ENCODE measurements around the gene CORO1C.

DNA sequence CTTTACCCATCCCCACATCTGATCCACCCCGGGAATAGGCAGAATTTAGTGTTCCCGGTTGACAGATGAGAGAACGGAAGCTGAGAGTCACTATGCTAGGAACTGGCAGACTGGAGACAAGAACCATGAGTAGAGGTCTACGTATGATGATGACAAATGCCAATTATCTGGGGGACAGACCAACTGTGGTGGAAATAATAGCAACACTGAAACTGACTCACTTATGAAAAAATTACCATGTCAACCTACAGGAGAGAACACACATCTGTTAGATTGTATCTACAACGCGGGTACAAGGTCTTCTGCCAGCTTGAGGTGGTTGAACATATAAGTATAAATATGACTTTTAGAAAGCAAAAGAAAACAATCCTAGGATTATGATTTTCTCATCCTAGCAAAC, 82.2 kb downstream of the CORO1C start:
- no peak for TF ChIP-seq POLR2A (IDR thresholded peaks at IDR 0.05)
- TF ChIP-seq, protein P1, sequence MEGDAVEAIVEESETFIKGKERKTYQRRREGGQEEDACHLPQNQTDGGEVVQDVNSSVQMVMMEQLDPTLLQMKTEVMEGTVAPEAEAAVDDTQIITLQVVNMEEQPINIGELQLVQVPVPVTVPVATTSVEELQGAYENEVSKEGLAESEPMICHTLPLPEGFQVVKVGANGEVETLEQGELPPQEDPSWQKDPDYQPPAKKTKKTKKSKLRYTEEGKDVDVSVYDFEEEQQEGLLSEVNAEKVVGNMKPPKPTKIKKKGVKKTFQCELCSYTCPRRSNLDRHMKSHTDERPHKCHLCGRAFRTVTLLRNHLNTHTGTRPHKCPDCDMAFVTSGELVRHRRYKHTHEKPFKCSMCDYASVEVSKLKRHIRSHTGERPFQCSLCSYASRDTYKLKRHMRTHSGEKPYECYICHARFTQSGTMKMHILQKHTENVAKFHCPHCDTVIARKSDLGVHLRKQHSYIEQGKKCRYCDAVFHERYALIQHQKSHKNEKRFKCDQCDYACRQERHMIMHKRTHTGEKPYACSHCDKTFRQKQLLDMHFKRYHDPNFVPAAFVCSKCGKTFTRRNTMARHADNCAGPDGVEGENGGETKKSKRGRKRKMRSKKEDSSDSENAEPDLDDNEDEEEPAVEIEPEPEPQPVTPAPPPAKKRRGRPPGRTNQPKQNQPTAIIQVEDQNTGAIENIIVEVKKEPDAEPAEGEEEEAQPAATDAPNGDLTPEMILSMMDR (IDR thresholded peaks at IDR 0.05): no peak
- no peak for TF ChIP-seq EP300 (IDR thresholded peaks at IDR 0.05)

Data from gastroesophageal sphincter (tissue), 3 donors.